Fibroblast of lung (primary cell): ENCODE data around the gene ECT2. TPM values are rescaled to one million over a fixed set of nuclear protein-coding genes. Genes with fewer than 3 reads are reported as not detected.

Experiments
- DNase-seq, 2 donors: peaks; one replicate each; pipeline versions ENCODE4 v3.0.0 to v3.0.0-alpha.2; 2010; ENCODE audit warnings: low read depth in 2 of 2
- H2AFZ ChIP-seq: 2 replicates; pipeline ENCODE4 v1.5.1; 2012; ENCODE audit warnings: low read length, control low read depth, inconsistent platforms
- H3K27ac ChIP-seq: 2 replicates; pipeline ENCODE4 v1.5.1; 2011; ENCODE audit warnings: low read length, control low read depth; ENCODE audit not compliant: insufficient read depth
- H3K27me3 ChIP-seq: 2 replicates; pipeline ENCODE4 v1.5.1; 2011; ENCODE audit warnings: mild to moderate bottlenecking, low read length; ENCODE audit not compliant: control insufficient read depth, insufficient read depth
- H3K36me3 ChIP-seq: 2 replicates; pipeline ENCODE4 v1.5.1; 2011; ENCODE audit warnings: low read length; ENCODE audit not compliant: control insufficient read depth, insufficient read depth
- H3K4me1 ChIP-seq: 2 replicates; pipeline ENCODE4 v1.5.1; 2011; ENCODE audit warnings: low read length; ENCODE audit not compliant: control insufficient read depth, insufficient read depth; ENCODE audit errors: extremely low read depth
- H3K4me2 ChIP-seq: 2 replicates; pipeline ENCODE4 v1.5.1; 2011; ENCODE audit warnings: low read length, control low read depth; ENCODE audit not compliant: insufficient read depth; ENCODE audit errors: extremely low read depth
- H3K4me3 ChIP-seq, 4 experiments: fragments of 200-600 bp in 1 of 4; sonication (generic) in 1 of 4; replicated peaks in 1 of 4; 2 replicates each; pipeline ENCODE4 v1.5.1; 2011 to 2016; ENCODE audit warnings: low read length in 4 of 4, low read depth in 3 of 4, mild to moderate bottlenecking in 3 of 4, control low read depth in 2 of 4, inconsistent platforms in 1 of 4, mixed read lengths in 1 of 4; ENCODE audit not compliant: insufficient read depth in 1 of 4; ENCODE audit errors: control extremely low read depth in 1 of 4
- H3K79me2 ChIP-seq: 2 replicates; pipeline ENCODE4 v1.5.1; 2012; ENCODE audit warnings: mild to moderate bottlenecking, low read length, inconsistent platforms; ENCODE audit not compliant: control insufficient read depth, insufficient read depth
- H3K9ac ChIP-seq: 2 replicates; pipeline ENCODE4 v1.5.1; 2011; ENCODE audit warnings: mild to moderate bottlenecking, low read length, control low read depth; ENCODE audit not compliant: insufficient read depth
- H3K9me3 ChIP-seq: 2 replicates; pipeline ENCODE4 v1.5.1; 2012; ENCODE audit warnings: low read depth, low read length; ENCODE audit not compliant: control insufficient read depth, insufficient read depth
- H4K20me1 ChIP-seq: 2 replicates; pipeline ENCODE4 v1.5.1; 2011; ENCODE audit warnings: low read length; ENCODE audit not compliant: control insufficient read depth, insufficient read depth; ENCODE audit errors: extremely low read depth
- EZH2 ChIP-seq: IDR thresholded peaks from 2 replicates; pipeline ENCODE4 v1.5.1; 2012; ENCODE audit warnings: low read length, control low read depth, mild to moderate bottlenecking; ENCODE audit errors: missing control alignments
- polyA minus RNA-seq: library from RNA; depleted of rRNA, polyadenylated mRNA; stranded (reverse); fragments of >200 nt; gene quantifications from 2 replicates; pipeline ENCODE4 v1.2.3, GENCODE V29; 2011; ENCODE audit warnings: low replicate concordance
- polyA plus RNA-seq, 2 donors: library from polyadenylated mRNA; depleted of rRNA in 1 of 2; stranded (reverse) in 1 of 2; unstranded in 1 of 2; fragments of >200 nt; gene quantifications; 2 replicates each; pipeline ENCODE4 v1.2.1, GENCODE V29; 2011 to 2012; ENCODE audit warnings: missing spikeins in 1 of 2
- total RNA-seq: library from RNA; depleted of rRNA; stranded (reverse); fragments of >200 nt; gene quantifications from 2 replicates; pipeline ENCODE4 v1.2.1, GENCODE V29; 2014
- TF ChIP-seq, protein P1 (sequence below), 2 donors: IDR thresholded peaks in 1 of 2; conservative IDR thresholded peaks in 1 of 2; 1 replicate in 1 of 2; 2 replicates in 1 of 2; pipeline ENCODE4 v1.5.1; 2011 to 2012; ENCODE audit warnings: low read length in 2 of 2, control low read depth in 1 of 2, inconsistent platforms in 1 of 2, low read depth in 1 of 2, mild to moderate bottlenecking in 1 of 2

Gene ECT2
- total RNA-seq (14.6 and 34.5 TPM in 2 replicates), polyA plus RNA-seq (20.5 and 51.6 TPM in 2 replicates), polyA minus RNA-seq (2.5 and 12.9 TPM in 2 replicates)
- polyA plus RNA-seq (2012), result 13.0 and 31.7 TPM in 2 replicates

DNA sequence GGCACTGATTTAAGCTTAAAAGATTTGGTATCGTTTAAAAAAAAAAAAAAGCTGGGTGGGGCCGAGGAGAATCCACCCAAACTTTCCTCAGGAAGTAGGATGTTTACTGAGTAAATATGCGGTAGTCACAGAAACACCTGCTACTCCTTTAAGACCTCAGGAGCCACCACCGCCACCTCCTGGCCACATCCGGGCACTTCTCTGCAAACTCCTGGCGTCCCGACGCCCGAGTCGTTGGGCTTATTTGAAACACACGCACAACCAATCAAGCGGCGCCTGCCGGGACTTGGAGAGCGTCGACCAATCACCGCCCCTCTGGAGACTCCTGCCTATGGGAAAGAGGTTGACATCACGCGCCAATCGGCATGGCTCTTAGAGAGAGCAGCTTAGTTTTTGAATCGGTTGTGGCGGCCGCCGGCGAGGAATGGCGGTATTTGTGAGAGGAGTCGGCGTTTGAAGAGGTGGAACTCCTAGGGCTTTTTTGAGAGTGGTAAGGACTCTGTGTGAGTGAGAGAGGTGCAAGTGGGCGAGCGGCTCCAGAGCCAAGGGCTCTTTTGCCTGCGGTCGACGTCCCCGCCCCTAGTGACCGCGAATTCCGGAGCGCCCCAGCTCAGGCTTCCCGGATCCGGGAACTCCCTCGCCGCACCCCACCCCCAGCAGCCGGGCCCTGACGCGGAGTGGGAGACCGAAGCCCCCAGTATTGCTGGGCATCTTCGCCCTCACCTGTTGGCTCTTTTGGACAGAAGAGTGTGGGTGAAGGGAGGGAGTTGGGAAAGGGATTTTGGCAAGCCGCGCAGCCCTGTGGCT, at the start of gene ECT2:
ECT2 (plus strand) TSS at position 359 of the 807 bp plus-strand sequence. CDS start 3,805 bp downstream, outside the sequence.
- H3K4me3 ChIP-seq, result peak within 1 kb of the TSS; percentile 77 to 94 (median 88)
- peak within 1 kb of the TSS; percentile 98 for H3K27ac ChIP-seq
- peak within 1 kb of the TSS; percentile 92 for H3K4me2 ChIP-seq
- no peaks in the 10 kb centered on the region for H3K27me3 ChIP-seq
- peak within 1 kb of the TSS; percentile 77 for H2AFZ ChIP-seq
- H3K4me1 ChIP-seq, result peaks cover 13% of the 10 kb centered on the region
- peaks cover 1% of the 10 kb centered on the region for H3K36me3 ChIP-seq
- H3K9ac ChIP-seq, result peak within 1 kb of the TSS; percentile 91
- peak; percentile 99 to 100 for DNase-seq
- H3K79me2 ChIP-seq, result peaks cover 47% of the 10 kb centered on the region
- no peaks in the 10 kb centered on the region for H3K9me3 ChIP-seq
- H4K20me1 ChIP-seq, result no peaks in the 10 kb centered on the region
- TF ChIP-seq EZH2, result no peak
- TF ChIP-seq, protein P1, sequence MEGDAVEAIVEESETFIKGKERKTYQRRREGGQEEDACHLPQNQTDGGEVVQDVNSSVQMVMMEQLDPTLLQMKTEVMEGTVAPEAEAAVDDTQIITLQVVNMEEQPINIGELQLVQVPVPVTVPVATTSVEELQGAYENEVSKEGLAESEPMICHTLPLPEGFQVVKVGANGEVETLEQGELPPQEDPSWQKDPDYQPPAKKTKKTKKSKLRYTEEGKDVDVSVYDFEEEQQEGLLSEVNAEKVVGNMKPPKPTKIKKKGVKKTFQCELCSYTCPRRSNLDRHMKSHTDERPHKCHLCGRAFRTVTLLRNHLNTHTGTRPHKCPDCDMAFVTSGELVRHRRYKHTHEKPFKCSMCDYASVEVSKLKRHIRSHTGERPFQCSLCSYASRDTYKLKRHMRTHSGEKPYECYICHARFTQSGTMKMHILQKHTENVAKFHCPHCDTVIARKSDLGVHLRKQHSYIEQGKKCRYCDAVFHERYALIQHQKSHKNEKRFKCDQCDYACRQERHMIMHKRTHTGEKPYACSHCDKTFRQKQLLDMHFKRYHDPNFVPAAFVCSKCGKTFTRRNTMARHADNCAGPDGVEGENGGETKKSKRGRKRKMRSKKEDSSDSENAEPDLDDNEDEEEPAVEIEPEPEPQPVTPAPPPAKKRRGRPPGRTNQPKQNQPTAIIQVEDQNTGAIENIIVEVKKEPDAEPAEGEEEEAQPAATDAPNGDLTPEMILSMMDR (conservative IDR thresholded peaks at IDR 0.05 in 1 of 2, IDR thresholded peaks at IDR 0.05 in 1 of 2; ENCODE audit: low read depth in 1 of 2, low read length in 2 of 2), result peak; percentile 61 to 70

- Histone ChIP-seq H3K4me1 (no peaks in the 10 kb centered on the region), H3K9me3 (no peaks in the 10 kb centered on the region), H3K4me3 (no peak overlapping the region), H3K79me2 (peaks cover 86% of the 10 kb centered on the region), H3K4me2 (no peak overlapping the region), H3K27me3 (no peaks in the 10 kb centered on the region), H2AFZ (no peak overlapping the region), H3K9ac (no peak overlapping the region), H3K27ac (no peak overlapping the region), H3K36me3 (peaks cover 3% of the 10 kb centered on the region), H4K20me1 (no peaks in the 10 kb centered on the region)
- TF ChIP-seq, protein P1 (conservative IDR thresholded peaks at IDR 0.05 in 1 of 2, IDR thresholded peaks at IDR 0.05 in 1 of 2; ENCODE audit: low read depth in 1 of 2, low read length in 2 of 2), result no peak
- TF ChIP-seq EZH2, result no peak
- DNase-seq, result no peak
Observed at GRCh38 chr3:172700936-172701455, 49.5 kb upstream of the ECT2 start.

- peaks cover 86% of the 10 kb centered on the region for H3K79me2 ChIP-seq
- TF ChIP-seq, protein P1 (conservative IDR thresholded peaks at IDR 0.05 in 1 of 2, IDR thresholded peaks at IDR 0.05 in 1 of 2; ENCODE audit: low read depth in 1 of 2, low read length in 2 of 2), result no peak
- TF ChIP-seq EZH2, result no peak
- H3K36me3 ChIP-seq, result peaks cover 3% of the 10 kb centered on the region
- DNase-seq, result no peak
- no peak overlapping the region for H3K9ac ChIP-seq
- H3K4me1 ChIP-seq, result no peaks in the 10 kb centered on the region
- H3K27me3 ChIP-seq, result no peaks in the 10 kb centered on the region
- H4K20me1 ChIP-seq, result no peaks in the 10 kb centered on the region
- no peak overlapping the region for H3K27ac ChIP-seq
- H3K4me3 ChIP-seq, result no peak overlapping the region
- H2AFZ ChIP-seq, result no peak overlapping the region
- H3K4me2 ChIP-seq, result no peak overlapping the region
- H3K9me3 ChIP-seq, result no peaks in the 10 kb centered on the region
Observed at GRCh38 chr3:172701751-172702150, 48.8 kb upstream of the ECT2 start.
